Uterus (tissue), 2 donors: ENCODE data around the gene HTT.

ENCODE experiments used
- POLR2A ChIP-seq, 2 donors: fragments of 450-650 bp; IDR thresholded peaks; one replicate each; pipeline ENCODE4 v1.6.1; 2016; ENCODE audit warnings: antibody characterized with exemption in 2 of 2, mild to moderate bottlenecking in 1 of 2, moderate library complexity in 1 of 2
- TF ChIP-seq, protein P1 (sequence below), 4 experiments: fragments of 200-600 bp in 2 of 4; fragments of 450-650 bp in 2 of 4; sonication (generic) in 2 of 4; IDR thresholded peaks; one replicate each; pipeline ENCODE4 v1.5.1; 2016 to 2019; ENCODE audit warnings: antibody characterized with exemption in 4 of 4, mild to moderate bottlenecking in 2 of 4, moderate library complexity in 1 of 4

DNA sequence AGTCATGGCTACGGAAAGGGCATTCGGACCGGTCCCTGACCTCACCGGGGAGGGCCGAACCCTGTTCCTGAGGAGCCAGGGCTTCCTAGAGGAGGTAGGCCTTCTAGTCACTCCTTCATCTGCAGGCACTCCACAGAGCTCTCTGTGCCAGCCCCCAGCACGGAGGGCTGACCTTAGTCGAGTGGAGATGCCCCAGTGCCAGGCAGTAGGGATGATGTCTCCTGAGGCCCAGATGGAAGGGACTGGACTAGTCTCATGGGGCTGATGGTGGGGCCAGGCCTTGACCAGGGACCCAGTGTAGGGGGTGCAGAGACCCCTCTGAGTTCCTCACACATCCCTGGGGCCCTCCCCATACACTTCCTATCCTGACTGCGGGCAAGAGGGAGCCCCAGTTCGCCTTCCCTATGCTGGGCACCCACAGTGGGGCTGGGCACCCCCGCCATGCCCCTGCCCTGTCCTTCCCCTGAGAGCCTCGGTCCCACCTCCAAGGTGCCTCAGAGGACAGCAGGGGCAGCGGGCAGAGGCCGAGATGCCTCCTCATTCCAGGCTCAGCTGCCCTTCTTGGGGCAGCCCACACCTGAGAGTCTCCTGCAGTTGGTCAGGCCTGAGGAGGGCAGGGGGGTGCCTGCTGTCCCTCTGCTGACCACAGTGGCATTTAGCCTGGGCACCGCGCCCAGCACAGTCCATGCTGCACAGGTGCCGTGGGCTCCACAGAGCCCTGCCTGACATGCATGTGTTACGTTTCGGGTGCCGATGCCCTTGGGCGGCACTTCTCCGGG lies 173.1 kb downstream of the HTT start:
- no peak for TF ChIP-seq POLR2A (IDR thresholded peaks at IDR 0.05)
- TF ChIP-seq, protein P1, sequence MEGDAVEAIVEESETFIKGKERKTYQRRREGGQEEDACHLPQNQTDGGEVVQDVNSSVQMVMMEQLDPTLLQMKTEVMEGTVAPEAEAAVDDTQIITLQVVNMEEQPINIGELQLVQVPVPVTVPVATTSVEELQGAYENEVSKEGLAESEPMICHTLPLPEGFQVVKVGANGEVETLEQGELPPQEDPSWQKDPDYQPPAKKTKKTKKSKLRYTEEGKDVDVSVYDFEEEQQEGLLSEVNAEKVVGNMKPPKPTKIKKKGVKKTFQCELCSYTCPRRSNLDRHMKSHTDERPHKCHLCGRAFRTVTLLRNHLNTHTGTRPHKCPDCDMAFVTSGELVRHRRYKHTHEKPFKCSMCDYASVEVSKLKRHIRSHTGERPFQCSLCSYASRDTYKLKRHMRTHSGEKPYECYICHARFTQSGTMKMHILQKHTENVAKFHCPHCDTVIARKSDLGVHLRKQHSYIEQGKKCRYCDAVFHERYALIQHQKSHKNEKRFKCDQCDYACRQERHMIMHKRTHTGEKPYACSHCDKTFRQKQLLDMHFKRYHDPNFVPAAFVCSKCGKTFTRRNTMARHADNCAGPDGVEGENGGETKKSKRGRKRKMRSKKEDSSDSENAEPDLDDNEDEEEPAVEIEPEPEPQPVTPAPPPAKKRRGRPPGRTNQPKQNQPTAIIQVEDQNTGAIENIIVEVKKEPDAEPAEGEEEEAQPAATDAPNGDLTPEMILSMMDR (IDR thresholded peaks at IDR 0.05) = no peak
